Neuronal stem cell (in vitro differentiated cells): Measurements from ENCODE around the gene THAP4.

Experiments
- DNase-seq: peaks from one replicate; pipeline ENCODE4 v3.0.0-alpha.2; 2013; ENCODE audit warnings: low spot score
- H2AFZ ChIP-seq: one replicate; pipeline ENCODE4 v1.6.1; 2013; ENCODE audit warnings: mild to moderate bottlenecking, low read length, inconsistent platforms
- H2AK5ac ChIP-seq: 2 replicates; pipeline ENCODE4 v1.6.1; 2013; ENCODE audit warnings: low read depth, mild to moderate bottlenecking, inconsistent platforms, low read length, moderate library complexity, mixed read lengths
- H2BK120ac ChIP-seq: 2 replicates; pipeline ENCODE4 v1.6.1; 2013; ENCODE audit warnings: low read depth, mild to moderate bottlenecking, inconsistent platforms, low read length, moderate library complexity, mixed read lengths
- H2BK12ac ChIP-seq: one replicate; pipeline ENCODE4 v1.6.1; 2013; ENCODE audit warnings: low read length, inconsistent platforms
- H2BK15ac ChIP-seq: 2 replicates; pipeline ENCODE4 v1.6.1; 2013; ENCODE audit warnings: mild to moderate bottlenecking, low read length, inconsistent platforms, mixed read lengths
- H2BK5ac ChIP-seq: one replicate; pipeline ENCODE4 v1.6.1; 2013; ENCODE audit warnings: inconsistent platforms, mild to moderate bottlenecking, low read length, moderate library complexity
- H3K14ac ChIP-seq: one replicate; pipeline ENCODE4 v1.6.1; 2013; ENCODE audit warnings: low read length, inconsistent platforms
- H3K18ac ChIP-seq: 2 replicates; pipeline ENCODE4 v1.6.1; 2013; ENCODE audit warnings: low read length, inconsistent platforms
- H3K23ac ChIP-seq: 2 replicates; pipeline ENCODE4 v1.6.1; 2013; ENCODE audit warnings: low read depth, mild to moderate bottlenecking, mixed read lengths, low read length, inconsistent platforms; ENCODE audit not compliant: poor library complexity
- H3K27ac ChIP-seq: replicated peaks from 3 replicates; pipeline ENCODE4 v1.5.1; 2013; ENCODE audit warnings: low read length, inconsistent platforms
- H3K27me3 ChIP-seq, 3 experiments: 2 replicates each; pipeline ENCODE4 v1.6.1; 2013; ENCODE audit warnings: low read length in 3 of 3, mild to moderate bottlenecking in 2 of 3, inconsistent platforms in 1 of 3, low read depth in 1 of 3, mixed read lengths in 1 of 3, moderate library complexity in 1 of 3; ENCODE audit not compliant: control insufficient read depth in 3 of 3, insufficient read depth in 3 of 3
- H3K36me3 ChIP-seq, 2 donors: replicated peaks in 1 of 2; 2 replicates each; pipeline ENCODE4 v1.6.1; 2013; ENCODE audit warnings: low read length in 2 of 2; ENCODE audit not compliant: control insufficient read depth in 2 of 2, insufficient read depth in 2 of 2
- H3K4ac ChIP-seq: 2 replicates; pipeline ENCODE4 v1.6.1; 2013; ENCODE audit warnings: inconsistent platforms, mild to moderate bottlenecking, low read length, moderate library complexity
- H3K4me1 ChIP-seq, 2 donors: 1 replicate in 1 of 2; 2 replicates in 1 of 2; pipeline ENCODE4 v1.6.1; 2013; ENCODE audit warnings: low read length in 2 of 2, low read depth in 1 of 2; ENCODE audit not compliant: control insufficient read depth in 2 of 2, insufficient read depth in 1 of 2
- H3K4me2 ChIP-seq: one replicate; pipeline ENCODE4 v1.6.1; 2013; ENCODE audit warnings: mild to moderate bottlenecking, low read length, inconsistent platforms; ENCODE audit not compliant: insufficient read depth, poor library complexity, severe bottlenecking
- H3K4me3 ChIP-seq, 2 donors: 2 replicates each; pipeline ENCODE4 v1.5.1; 2013; ENCODE audit warnings: low read length in 2 of 2, mild to moderate bottlenecking in 2 of 2, inconsistent platforms in 1 of 2, moderate library complexity in 1 of 2
- H3K79me1 ChIP-seq: one replicate; pipeline ENCODE4 v1.6.1; 2013; ENCODE audit warnings: low read depth, mild to moderate bottlenecking, inconsistent platforms, low read length, moderate library complexity
- H3K9ac ChIP-seq: one replicate; pipeline ENCODE4 v1.6.1; 2013; ENCODE audit warnings: mild to moderate bottlenecking, low read depth, low read length, inconsistent platforms; ENCODE audit not compliant: poor library complexity
- H3K9me3 ChIP-seq, 2 donors: replicated peaks in 1 of 2; 2 replicates each; pipeline versions ENCODE3 to v1.6.1; 2013; ENCODE audit warnings: low read length in 2 of 2, mild to moderate bottlenecking in 2 of 2, inconsistent platforms in 1 of 2, low read depth in 1 of 2, mixed read lengths in 1 of 2, moderate library complexity in 1 of 2; ENCODE audit not compliant: control insufficient read depth in 2 of 2, insufficient read depth in 1 of 2
- H4K8ac ChIP-seq: one replicate; pipeline ENCODE4 v1.6.1; 2013; ENCODE audit warnings: low read depth, mild to moderate bottlenecking, inconsistent platforms, low read length, moderate library complexity
- H4K91ac ChIP-seq: one replicate; pipeline ENCODE4 v1.6.1; 2013; ENCODE audit warnings: low read length, low read depth, mild to moderate bottlenecking, inconsistent platforms; ENCODE audit not compliant: poor library complexity
- WGBS, 2 donors: extraction: QIAGEN DNeasy Blood & Tissue Kit; methylation state at CpG; one replicate each; pipeline ENCODE4 v1.1.7; 2013; ENCODE audit warnings: missing lambda C conversion rate in 2 of 2, mixed read lengths in 1 of 2; ENCODE audit not compliant: insufficient read length in 2 of 2, insufficient replicate concordance in 1 of 2; ENCODE audit errors: extremely low coverage in 2 of 2; 5-methylcytosine and 5-hydroxymethylcytosine counted together

THAP4 gene

DNA sequence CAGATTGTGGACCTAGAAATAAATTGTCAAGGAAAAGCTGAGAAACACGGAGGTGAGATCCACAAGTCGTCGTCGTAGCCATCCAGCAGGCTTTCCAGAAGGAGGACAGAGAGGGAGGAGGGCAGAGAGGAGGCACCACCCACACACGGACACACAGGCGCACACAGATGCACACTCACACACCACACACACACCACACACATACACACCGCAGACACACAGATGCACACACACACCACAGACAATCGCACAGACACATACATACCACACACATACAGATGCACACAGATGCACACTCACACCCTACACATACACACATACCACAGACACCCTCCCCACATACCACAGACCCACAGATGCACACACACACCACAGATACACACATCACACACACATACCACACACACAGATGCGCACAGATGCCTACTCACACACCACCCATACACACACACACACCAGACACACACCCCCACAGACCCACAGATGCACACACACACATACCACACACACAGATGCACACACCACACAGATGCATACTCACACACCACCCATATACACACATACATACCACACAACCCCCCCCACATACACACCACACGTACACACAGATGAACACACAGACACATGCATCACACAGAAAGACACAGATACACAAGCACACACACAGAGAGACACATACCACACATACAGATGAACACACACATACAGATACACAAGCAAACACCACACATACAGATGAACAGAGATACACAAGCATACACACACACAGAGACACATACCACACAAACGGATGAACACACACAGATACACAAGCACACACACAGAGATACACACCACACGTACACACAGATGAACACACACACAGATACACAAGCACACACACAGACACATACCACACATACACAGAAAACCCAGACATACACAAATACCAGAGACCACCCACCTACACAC is 91.2 kb downstream of the THAP4 start:
- Histone ChIP-seq H2AK5ac (peak overlapping the region; percentile 16), H3K9me3 (peaks cover 0 to 4% of the 10 kb centered on the region in 2 donors)
- DNase-seq = no peak

DNA sequence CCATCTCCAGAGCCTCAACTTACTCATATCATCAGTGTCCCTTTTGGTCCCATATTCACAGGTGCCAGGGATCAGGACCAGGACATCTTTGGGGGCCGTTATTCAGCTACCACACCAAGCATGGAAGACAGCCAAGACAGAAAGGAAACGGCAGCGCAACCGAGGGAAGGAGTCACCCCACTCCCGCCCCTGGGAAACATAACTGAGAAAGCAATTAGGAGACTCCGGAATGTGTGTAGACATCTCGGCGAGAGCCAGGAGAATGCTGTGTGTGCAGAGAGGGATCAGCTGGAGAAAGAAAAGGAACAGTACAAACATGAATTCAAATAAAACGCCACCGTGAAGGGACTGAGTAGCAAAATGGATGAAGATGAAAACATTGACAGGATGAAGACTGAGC is 91.9 kb downstream of the THAP4 start:
- no CpG with 5 or more reads among the region's 10 CpGs for WGBS, 2 donors
- H2BK5ac ChIP-seq = no peak overlapping the region
- no peaks in the 10 kb centered on the region for H3K36me3 ChIP-seq
- H3K9me3 ChIP-seq = peaks cover 0 to 4% of the 10 kb centered on the region in 2 donors
- H4K8ac ChIP-seq = no peak overlapping the region
- no peak overlapping the region for H3K4me2 ChIP-seq
- H3K4ac ChIP-seq = no peak overlapping the region
- no peak overlapping the region for H2BK12ac ChIP-seq
- H3K27me3 ChIP-seq = peaks cover 8 to 28% (median 26%) of the 10 kb centered on the region in 3 experiments
- H2AFZ ChIP-seq = no peak overlapping the region
- no peak overlapping the region for H2AK5ac ChIP-seq
- H3K4me1 ChIP-seq = peaks cover 15 to 29% of the 10 kb centered on the region in 2 donors
- H2BK15ac ChIP-seq = no peak overlapping the region
- no peak overlapping the region for H3K14ac ChIP-seq
- H3K9ac ChIP-seq = no peak overlapping the region
- no peak overlapping the region for H3K4me3 ChIP-seq
- no peak for DNase-seq
- no peak overlapping the region for H2BK120ac ChIP-seq
- peaks cover 2% of the 10 kb centered on the region for H3K79me1 ChIP-seq
- no peak overlapping the region for H3K27ac ChIP-seq
- H3K18ac ChIP-seq = no peak overlapping the region
- H4K91ac ChIP-seq = no peak overlapping the region
- H3K23ac ChIP-seq = no peak overlapping the region

More for the DNA sequence above, 91.2 kb downstream of the THAP4 start:
- peak overlapping the region; percentile 8 for H3K23ac ChIP-seq
- no peak overlapping the region for H3K27ac ChIP-seq
- peak overlapping the region; percentile 33 for H3K14ac ChIP-seq
- peak overlapping the region; percentile 19 for H4K91ac ChIP-seq
- H3K4me2 ChIP-seq = no peak overlapping the region
- peak overlapping the region; percentile 73 for H3K9ac ChIP-seq
- WGBS, 2 donors = no CpG with 5 or more reads among the region's 12 CpGs
- no peak overlapping the region for H2BK15ac ChIP-seq
- H2BK12ac ChIP-seq = no peak overlapping the region
- no peak overlapping the region for H2BK120ac ChIP-seq
- peak overlapping the region in 1 of 2 donors; percentile 23 for H3K4me3 ChIP-seq
- peaks cover 8 to 21% (median 21%) of the 10 kb centered on the region in 3 experiments for H3K27me3 ChIP-seq
- peaks cover 9 to 23% of the 10 kb centered on the region in 2 donors for H3K4me1 ChIP-seq
- H2BK5ac ChIP-seq = no peak overlapping the region
- no peak overlapping the region for H2AFZ ChIP-seq
- H4K8ac ChIP-seq = peak overlapping the region; percentile 45
- H3K36me3 ChIP-seq = no peaks in the 10 kb centered on the region
- H3K18ac ChIP-seq = no peak overlapping the region
- H3K79me1 ChIP-seq = peaks cover 2% of the 10 kb centered on the region
- H3K4ac ChIP-seq = peak overlapping the region; percentile 30

DNA sequence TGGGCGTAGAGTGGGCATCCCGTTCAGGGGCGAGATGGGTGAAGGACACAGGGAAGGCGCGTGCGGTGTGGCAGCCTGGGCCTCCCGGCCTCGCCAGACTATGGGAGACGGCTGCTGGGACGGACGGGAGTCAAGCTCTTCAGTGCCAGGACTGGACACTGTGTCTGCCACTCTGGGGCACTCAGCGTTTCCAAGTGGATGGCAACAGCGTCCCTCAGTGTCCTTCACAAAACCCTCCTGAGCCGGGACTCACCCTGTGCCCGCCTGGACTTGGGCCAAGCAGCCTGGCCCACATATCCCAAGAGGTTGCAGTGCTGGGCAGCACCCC is 94.7 kb downstream of the THAP4 start:
- no peaks in the 10 kb centered on the region for H3K36me3 ChIP-seq
- no peak overlapping the region for H3K4ac ChIP-seq
- H3K27me3 ChIP-seq = peaks cover 8 to 43% (median 26%) of the 10 kb centered on the region in 3 experiments
- H4K8ac ChIP-seq = no peak overlapping the region
- no peak overlapping the region for H2BK12ac ChIP-seq
- H3K23ac ChIP-seq = peak overlapping the region; percentile 34
- H3K18ac ChIP-seq = peak overlapping the region; percentile 59
- H3K79me1 ChIP-seq = peaks cover 2% of the 10 kb centered on the region
- no peak overlapping the region for H3K27ac ChIP-seq
- H2AFZ ChIP-seq = no peak overlapping the region
- no peak overlapping the region for H3K4me3 ChIP-seq
- peaks cover 26 to 29% of the 10 kb centered on the region in 2 donors for H3K4me1 ChIP-seq
- no peak overlapping the region for H3K9ac ChIP-seq
- H2BK15ac ChIP-seq = no peak overlapping the region
- WGBS, 2 donors = no CpG with 5 or more reads among the region's 15 CpGs
- no peak for DNase-seq
- no peak overlapping the region for H2BK120ac ChIP-seq
- no peak overlapping the region for H2BK5ac ChIP-seq
- H4K91ac ChIP-seq = no peak overlapping the region
- peaks cover 0 to 2% of the 10 kb centered on the region in 2 donors for H3K9me3 ChIP-seq
- H3K14ac ChIP-seq = no peak overlapping the region
- no peak overlapping the region for H3K4me2 ChIP-seq
- H2AK5ac ChIP-seq = peak overlapping the region; percentile 81

DNA sequence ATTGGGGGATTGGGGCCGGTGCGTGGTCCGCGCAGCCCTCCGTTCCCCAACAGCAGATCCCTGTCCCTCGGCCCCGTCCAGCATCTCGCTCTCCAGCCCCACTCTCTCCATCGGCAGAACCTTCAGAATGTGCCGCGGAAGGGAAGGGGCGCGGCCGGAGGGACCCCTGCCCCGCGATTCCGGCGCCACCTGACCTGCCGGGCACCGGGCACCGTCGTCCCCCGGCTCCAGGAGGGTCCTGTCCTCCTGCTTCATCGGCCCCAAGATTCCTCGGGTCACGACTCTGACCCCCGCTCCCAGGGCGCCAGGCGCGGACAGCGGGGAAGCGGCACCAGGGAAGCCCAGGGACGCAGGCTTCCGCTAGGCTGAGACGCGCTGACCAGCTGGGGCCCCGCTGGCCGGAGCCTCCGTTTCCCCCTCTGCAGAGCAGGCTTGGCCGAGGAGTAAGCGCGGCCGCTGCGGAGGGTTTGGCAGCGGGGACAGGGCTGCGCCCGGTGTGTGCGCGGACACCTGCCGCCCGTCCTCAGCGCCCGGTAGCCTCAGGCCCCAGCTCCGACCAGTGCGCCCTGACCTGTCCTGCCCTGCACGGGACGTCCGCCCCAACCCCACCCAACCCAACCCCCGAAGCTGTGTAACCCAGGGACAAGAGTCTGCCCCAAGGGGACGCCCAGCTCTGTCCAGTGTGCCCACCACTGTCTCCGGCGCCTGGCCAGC is 95.2 kb downstream of the THAP4 start:
- H2AK5ac ChIP-seq = peak overlapping the region; percentile 81
- H4K8ac ChIP-seq = no peak overlapping the region
- H2BK5ac ChIP-seq = no peak overlapping the region
- H3K4me1 ChIP-seq = peaks cover 22 to 24% of the 10 kb centered on the region in 2 donors
- H3K27ac ChIP-seq = no peak overlapping the region
- H2BK12ac ChIP-seq = no peak overlapping the region
- no peak overlapping the region for H2BK120ac ChIP-seq
- H3K4ac ChIP-seq = no peak overlapping the region
- peak overlapping the region; percentile 65 for H2AFZ ChIP-seq
- H3K9me3 ChIP-seq = peaks cover 0 to 2% of the 10 kb centered on the region in 2 donors
- no peak overlapping the region for H4K91ac ChIP-seq
- peak overlapping the region; percentile 34 for H3K23ac ChIP-seq
- H3K9ac ChIP-seq = peak overlapping the region; percentile 85
- H3K79me1 ChIP-seq = peaks cover 2% of the 10 kb centered on the region
- H3K36me3 ChIP-seq = no peaks in the 10 kb centered on the region
- peaks cover 8 to 43% (median 26%) of the 10 kb centered on the region in 3 experiments for H3K27me3 ChIP-seq
- no peak overlapping the region for H2BK15ac ChIP-seq
- peak overlapping the region; percentile 74 for H3K18ac ChIP-seq
- peak overlapping the region in 1 of 2 donors; percentile 66 for H3K4me3 ChIP-seq
- peak overlapping the region; percentile 78 for H3K14ac ChIP-seq
- peak overlapping the region; percentile 67 for H3K4me2 ChIP-seq
- no peak for DNase-seq
- no CpG with 5 or more reads among the region's 62 CpGs for WGBS, 2 donors
